K562 (cell line): ENCODE data around the gene RARRES2. TPM values are rescaled to one million over a fixed set of nuclear protein-coding genes. Genes with fewer than 3 reads are reported as not detected.
A peak's percentile ranks its signal among the peaks of the same experiment; 100 is the strongest.

Experiments used
- ATF2 ChIP-seq: sonication (generic); formaldehyde crosslinking; IDR thresholded peaks from 2 replicates; pipeline ENCODE4 v1.8.1; 2022; ENCODE audit warnings: missing genetic modification reagents
- BMI1 ChIP-seq: fragments of 150-350 bp; IDR thresholded peaks from 2 replicates; pipeline ENCODE4 v1.6.1; 2014; ENCODE audit warnings: low read length
- BRCA1 ChIP-seq, 2 experiments: fragments of 450-650 bp in 1 of 2; sonication (generic) in 1 of 2; formaldehyde crosslinking in 1 of 2; IDR thresholded peaks; 2 replicates each; pipeline versions ENCODE4 v1.5.0 to v1.6.1; 2017 to 2020; ENCODE audit warnings: mild to moderate bottlenecking in 1 of 2, missing genetic modification reagents in 1 of 2
- C11orf30 ChIP-seq: fragments of 450-650 bp; IDR thresholded peaks from 2 replicates; pipeline ENCODE4 v1.6.1; 2016; ENCODE audit warnings: low read depth, mild to moderate bottlenecking
- CCNT2 ChIP-seq: IDR thresholded peaks from 2 replicates; pipeline ENCODE4 v1.6.1; 2011; ENCODE audit warnings: borderline replicate concordance, low read depth, mild to moderate bottlenecking, moderate library complexity, mixed read lengths, low read length; ENCODE audit not compliant: insufficient read length; ENCODE audit errors: extremely low read depth
- CHD4 ChIP-seq: fragments of 200-600 bp; sonication (generic); IDR thresholded peaks from 3 replicates; pipeline ENCODE4 v1.6.1; 2012; ENCODE audit warnings: low read depth, mild to moderate bottlenecking, mixed read lengths, low read length, inconsistent platforms; ENCODE audit not compliant: insufficient read depth, insufficient replicate concordance, poor library complexity, severe bottlenecking
- EZH2 ChIP-seq: IDR thresholded peaks from 2 replicates; pipeline ENCODE4 v1.6.1; 2012; ENCODE audit warnings: low read depth, mild to moderate bottlenecking, inconsistent platforms, low read length, borderline replicate concordance
- FOXA1 ChIP-seq: fragments of 450-650 bp; IDR thresholded peaks from 2 replicates; pipeline ENCODE4 v1.6.1; 2016; ENCODE audit warnings: mild to moderate bottlenecking, borderline replicate concordance
- KLF16 ChIP-seq: IDR thresholded peaks from 2 replicates; pipeline ENCODE4 v1.6.1; 2016; ENCODE audit warnings: antibody characterized with exemption
- MAZ ChIP-seq, 2 experiments: fragments of 450-650 bp in 1 of 2; sonication (generic) in 1 of 2; formaldehyde crosslinking; IDR thresholded peaks in 1 of 2; conservative IDR thresholded peaks in 1 of 2; 2 replicates each; pipeline versions ENCODE4 v1.4.0 to v1.5.0; 2020; ENCODE audit warnings: mild to moderate bottlenecking in 1 of 2, missing genetic modification reagents in 1 of 2
- MIER1 ChIP-seq: fragments of 450-650 bp; IDR thresholded peaks from 2 replicates; pipeline ENCODE4 v1.6.1; 2016; ENCODE audit warnings: antibody characterized with exemption, mild to moderate bottlenecking, low read depth
- MTA2 ChIP-seq: fragments of 450-650 bp; IDR thresholded peaks from 2 replicates; pipeline ENCODE4 v1.6.1; 2016; ENCODE audit warnings: low read depth
- MTA3 ChIP-seq: fragments of 450-650 bp; formaldehyde crosslinking; IDR thresholded peaks from 2 replicates; pipeline ENCODE4 v1.6.1; 2017; ENCODE audit warnings: mild to moderate bottlenecking, borderline replicate concordance
- NR4A1 ChIP-seq, 2 experiments: fragments of 250-450 bp in 1 of 2; fragments of 450-650 bp in 1 of 2; sonication (Bioruptor Pico) in 1 of 2; IDR thresholded peaks; 2 replicates each; pipeline versions ENCODE4 v1.4.0 to v1.6.1; 2016 to 2020; ENCODE audit warnings: mild to moderate bottlenecking in 2 of 2, missing compliant biosample characterization in 1 of 2, missing genetic modification characterization in 1 of 2, moderate library complexity in 1 of 2
- POU5F1 ChIP-seq: fragments of 150-350 bp; IDR thresholded peaks from 2 replicates; pipeline ENCODE4 v1.6.1; 2014; ENCODE audit warnings: borderline replicate concordance, low read length, low read depth, mild to moderate bottlenecking; ENCODE audit not compliant: partially characterized antibody
- PRMT5 ChIP-seq: sonication (generic); formaldehyde crosslinking; IDR thresholded peaks from 2 replicates; pipeline ENCODE4 v1.5.0; 2020; ENCODE audit warnings: missing genetic modification reagents
- SP2 ChIP-seq: IDR thresholded peaks from 2 replicates; pipeline ENCODE4 v1.6.1; 2011; ENCODE audit warnings: mild to moderate bottlenecking, low read depth, low read length, moderate library complexity; ENCODE audit not compliant: poor library complexity, severe bottlenecking; ENCODE audit errors: extremely low read depth
- SUPT5H ChIP-seq: fragments of 450-650 bp; IDR thresholded peaks from 2 replicates; pipeline ENCODE4 v1.6.1; 2016
- THRA ChIP-seq: fragments of 450-650 bp; IDR thresholded peaks from 2 replicates; pipeline ENCODE4 v1.6.1; 2017; ENCODE audit warnings: mild to moderate bottlenecking, moderate library complexity
- ZNF175 ChIP-seq: fragments of 200-800 bp; sonication (Bioruptor generic); IDR thresholded peaks from 2 replicates; pipeline ENCODE4 v1.6.1; 2016; ENCODE audit warnings: low read depth, mild to moderate bottlenecking, missing genetic modification characterization, missing compliant biosample characterization
- ZNF263 ChIP-seq: sonication (generic); formaldehyde crosslinking; IDR thresholded peaks from 2 replicates; pipeline ENCODE4 v1.8.0; 2022; ENCODE audit warnings: mild to moderate bottlenecking, missing genetic modification reagents, borderline replicate concordance
- ZNF347 ChIP-seq: fragments of 450-650 bp; formaldehyde crosslinking; IDR thresholded peaks from 2 replicates; pipeline ENCODE4 v1.4.0; 2020; ENCODE audit warnings: low read depth, mild to moderate bottlenecking, moderate library complexity
- ZNF449 ChIP-seq: fragments of 250-450 bp; sonication (Bioruptor Pico); IDR thresholded peaks from 2 replicates; pipeline ENCODE4 v1.8.0; 2022; ENCODE audit warnings: moderate library complexity, mild to moderate bottlenecking, inconsistent platforms
- polyA plus RNA-seq, 8 experiments: library from polyadenylated mRNA; depleted of rRNA in 4 of 8; stranded (reverse) in 5 of 8; unstranded in 3 of 8; fragments of >200 nt; fragmentation: Nextera tagmentation in 2 of 8; fragmentation: Illumina TruSeq in 1 of 8; extraction: Ambion mirVana in 2 of 8; extraction: Trizol in 1 of 8; gene quantifications; 2 replicates each; pipeline versions ENCODE4 v1.2.1 to v1.2.3, GENCODE V29; 2011 to 2014; ENCODE audit warnings: inconsistent platforms in 1 of 8, missing spikeins in 1 of 8
- total RNA-seq, 7 experiments: library from RNA; depleted of rRNA in 6 of 7; stranded (reverse); fragments of >200 nt in 6 of 7; fragmentation: Illumina TruSeq in 2 of 7; extraction: Trizol in 2 of 7; gene quantifications; 2 replicates each; pipeline versions ENCODE4 v1.2.1 to v1.2.3, GENCODE V29; 2011 to 2021; ENCODE audit warnings: low replicate concordance in 1 of 7

Gene RARRES2
- total and polyA plus RNA-seq, 9 of the 15 experiments (the other 6 are each of a cell fraction or from before 2014, with no cell fraction given): 0.11 to 1.7 (median 0.23) TPM; not detected in 6

GRCh38 chr7:150313367-150313809 is 28.0 kb downstream of the RARRES2 start (continued):
- TF ChIP-seq PRMT5 (CRISPR knock-in tag): no peak
- TF ChIP-seq ZNF347 (CRISPR knock-in tag): no peak
- TF ChIP-seq MTA3: no peak
- TF ChIP-seq BMI1: no peak
- no peak for TF ChIP-seq CHD4
- no peak for TF ChIP-seq SP2
- no peak for TF ChIP-seq BRCA1 (IDR thresholded peaks at IDR 0.05)
- no peak for TF ChIP-seq BRCA1 (CRISPR knock-in tag; IDR thresholded peaks at IDR 0.05)
- TF ChIP-seq MIER1: no peak
- TF ChIP-seq ZNF263 (CRISPR knock-in tag): no peak
- no peak for TF ChIP-seq THRA
- TF ChIP-seq NR4A1 (CRISPR knock-in tag; IDR thresholded peaks at IDR 0.05): no peak
- no peak for TF ChIP-seq NR4A1 (tag; IDR thresholded peaks at IDR 0.05)
- TF ChIP-seq EZH2: no peak
- peak; percentile 9 to 64; a peak in 2 of 4 replicates for TF ChIP-seq MAZ (CRISPR knock-in tag; conservative IDR thresholded peaks at IDR 0.05 in 1 of 2, IDR thresholded peaks at IDR 0.05 in 1 of 2)
- TF ChIP-seq CCNT2: no peak
- TF ChIP-seq SUPT5H: no peak
- no peak for TF ChIP-seq ATF2
- peak; percentile 91 for TF ChIP-seq MTA2
- no peak for TF ChIP-seq FOXA1
- no peak for TF ChIP-seq POU5F1
- TF ChIP-seq ZNF175: 0 out of 2 replicates have a peak, but pooled peaks have one; percentile 12
- peak; percentile 96 for TF ChIP-seq KLF16
- no peak for TF ChIP-seq C11orf30
- TF ChIP-seq ZNF449 (CRISPR knock-in tag): no peak
